Central memory CD4-positive, alpha-beta T cell (primary cell): ENCODE data around the gene GPC5.

Source experiments
- DNase-seq: peaks from one replicate; pipeline ENCODE4 v3.0.0; 2022

The GPC5 gene

DNA sequence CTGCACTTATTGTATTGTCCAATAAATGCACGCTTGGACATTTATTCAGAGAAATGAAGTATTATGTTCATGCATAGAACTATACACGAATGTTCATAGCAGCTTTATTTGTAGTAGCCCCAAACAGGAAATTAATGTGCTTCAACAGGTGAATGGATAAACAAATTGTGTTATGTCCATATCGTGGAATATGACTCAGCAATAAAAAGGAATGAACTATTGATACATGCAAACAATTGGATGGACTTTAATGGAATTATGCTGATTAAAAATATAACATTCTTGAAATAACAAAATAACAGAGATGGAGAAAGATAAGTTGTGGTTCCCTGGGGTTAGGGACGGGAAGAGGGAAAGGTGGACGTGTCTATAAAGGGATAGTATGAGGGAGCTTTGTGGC is 65.9 kb downstream of the GPC5 start:
- no peak for DNase-seq

DNA sequence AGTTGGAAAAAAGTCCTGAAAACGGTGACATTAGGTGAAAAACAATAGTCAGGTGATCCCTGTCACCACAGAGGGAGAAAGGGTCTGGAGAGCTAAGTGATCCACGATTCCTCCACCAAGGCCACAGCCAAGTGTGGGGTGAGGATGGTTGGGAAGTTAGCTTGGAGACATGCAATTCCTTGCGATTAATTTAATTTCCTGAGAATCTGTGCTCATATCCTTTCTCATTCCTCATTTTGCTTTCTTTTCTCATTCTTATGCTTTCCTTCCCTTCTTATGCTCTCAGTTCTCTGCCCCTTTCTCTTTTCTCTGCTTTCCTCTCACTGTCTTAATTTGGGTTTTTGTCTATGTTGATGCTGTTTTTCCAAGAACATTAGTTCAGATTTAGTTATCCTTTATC is 68.8 kb downstream of the GPC5 start:
- no peak for DNase-seq

DNA sequence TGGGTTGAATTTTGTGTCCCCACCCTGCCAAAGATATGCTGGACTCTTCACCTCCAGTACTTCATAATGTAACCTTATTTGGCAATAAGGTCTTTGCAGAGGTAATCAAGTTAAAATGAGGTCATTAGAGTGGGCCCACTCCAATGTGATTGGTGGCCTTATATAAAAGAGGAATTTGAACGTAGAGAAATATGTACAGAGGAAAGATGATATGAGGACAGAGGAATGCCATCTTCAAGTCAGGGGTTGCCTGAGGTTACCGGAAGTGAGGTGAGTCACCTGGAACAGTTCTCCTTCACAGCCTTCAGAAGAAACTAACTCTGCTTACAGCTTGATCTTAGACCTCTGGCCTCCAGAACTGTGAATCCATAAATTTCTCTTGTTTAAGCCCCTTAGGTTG is 69.9 kb downstream of the GPC5 start:
- DNase-seq = no peak

DNA sequence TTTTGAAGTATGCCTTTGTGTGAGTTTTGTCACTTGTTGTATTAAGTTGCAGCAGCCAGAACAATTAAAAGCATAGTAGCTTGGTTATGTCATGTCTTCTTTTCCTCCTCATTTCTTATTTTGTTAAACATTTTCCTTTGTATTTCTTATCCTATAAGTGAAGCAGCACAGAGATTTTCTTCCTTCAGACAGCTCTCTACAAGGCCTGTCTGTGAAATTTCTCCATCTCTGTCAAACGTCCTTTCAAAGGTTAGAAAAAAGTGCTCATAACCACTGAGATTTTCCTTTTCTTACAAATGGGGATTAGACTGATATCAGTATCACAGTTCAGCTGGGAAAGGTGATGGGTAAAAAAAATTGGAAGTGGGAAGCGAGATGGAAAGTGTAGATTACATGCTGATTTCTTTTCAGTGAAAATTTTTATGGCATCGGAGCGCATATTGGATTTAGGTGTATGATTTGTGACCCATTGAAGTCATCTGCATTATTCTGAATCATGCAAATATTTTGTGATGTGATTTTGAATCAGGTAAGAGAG is 71.7 kb downstream of the GPC5 start:
- no peak for DNase-seq

DNA sequence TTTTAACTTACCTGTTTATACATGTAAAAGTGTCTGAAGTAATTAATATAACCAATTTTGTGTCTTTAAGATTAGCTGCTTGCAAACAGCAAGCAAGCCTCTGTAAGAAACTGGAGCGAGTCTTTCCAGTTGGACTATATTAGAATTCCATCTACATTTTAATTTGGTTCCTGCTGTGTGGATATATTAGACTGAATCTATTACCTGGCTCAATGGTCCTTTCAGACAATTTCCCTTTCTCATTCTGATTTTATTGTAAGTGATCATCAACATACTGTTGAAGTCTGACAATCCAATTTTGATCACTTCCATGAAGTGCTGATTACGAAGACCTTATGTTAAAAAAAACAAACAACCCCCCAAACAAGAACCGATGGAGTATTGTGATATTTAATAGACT is 72.3 kb downstream of the GPC5 start:
- DNase-seq = no peak

DNA sequence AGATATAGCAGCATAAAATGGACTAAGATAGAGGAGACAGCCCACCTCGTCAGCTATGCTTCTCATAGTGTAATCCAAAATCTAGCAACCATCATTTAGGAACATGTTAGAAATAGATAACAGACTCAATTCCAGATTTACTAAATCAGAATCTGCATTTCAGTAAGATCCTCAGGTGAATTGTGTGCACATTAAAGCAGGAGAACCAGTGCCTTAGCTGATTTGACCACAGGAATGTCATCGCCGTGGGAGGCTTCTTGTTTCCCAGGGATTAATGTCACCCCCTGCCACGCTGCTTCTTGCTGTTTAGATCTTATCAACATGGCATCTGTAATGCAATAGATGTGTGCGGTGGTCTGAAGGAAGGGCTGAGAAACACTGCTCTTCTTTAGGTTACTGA is 84.0 kb downstream of the GPC5 start:
- no peak for DNase-seq

DNA sequence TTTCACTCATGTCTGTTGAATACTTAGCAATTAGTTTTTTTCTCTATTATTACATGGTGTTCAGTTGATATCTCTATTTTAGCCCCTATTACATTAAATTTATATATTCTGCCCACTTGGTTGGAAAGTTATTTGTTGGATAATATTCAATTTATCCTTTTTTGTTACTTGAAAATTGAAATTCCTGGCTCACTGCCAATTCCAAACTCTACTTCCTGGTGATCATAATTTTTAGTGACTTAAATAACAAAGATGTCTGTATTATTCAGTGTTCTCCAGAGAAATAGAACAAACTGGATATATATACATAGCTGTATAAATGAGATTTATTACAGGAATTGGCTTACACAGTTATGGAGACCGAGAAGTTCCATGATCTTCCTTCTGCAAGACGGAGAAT is 93.6 kb downstream of the GPC5 start:
- DNase-seq = no peak

DNA sequence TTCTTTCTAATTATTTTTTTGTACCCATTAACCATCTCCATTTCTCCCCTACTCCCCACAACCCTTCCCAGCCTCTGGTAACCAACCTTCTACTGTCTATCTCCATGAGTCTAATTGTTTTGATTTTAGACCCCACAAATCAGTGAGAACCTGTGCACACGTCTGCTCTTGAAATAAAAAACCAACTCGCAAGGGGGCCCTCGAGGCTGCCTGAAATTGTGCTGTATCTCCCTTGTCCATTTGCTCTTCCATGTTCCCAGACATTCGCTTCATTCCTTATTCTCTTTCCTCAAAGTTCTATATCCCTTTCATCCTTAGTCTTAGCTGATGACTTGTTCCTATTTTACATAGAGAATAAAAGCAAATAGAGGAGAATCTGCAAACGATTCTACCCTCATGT is 95.0 kb downstream of the GPC5 start:
- no peak for DNase-seq

DNA sequence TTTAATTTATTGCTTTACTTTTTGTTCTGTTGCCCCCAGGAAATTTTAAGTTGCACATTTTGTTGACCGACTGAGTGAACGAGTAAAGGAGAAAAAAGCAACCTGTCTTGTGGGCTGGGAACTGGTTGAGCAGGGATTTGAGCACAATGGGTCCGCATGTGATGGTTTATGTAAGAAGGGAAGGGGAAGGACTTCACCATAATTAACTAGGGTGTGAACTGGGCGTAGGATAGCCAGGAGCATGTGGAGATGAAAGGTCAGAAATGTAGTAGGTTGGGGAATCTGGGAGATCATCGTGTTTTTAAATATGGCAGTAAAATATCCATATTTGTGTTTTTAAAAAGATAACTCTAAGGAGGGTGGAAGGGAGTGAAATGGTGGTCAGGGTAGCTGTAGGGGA is 99.9 kb downstream of the GPC5 start:
- no peak for DNase-seq

DNA sequence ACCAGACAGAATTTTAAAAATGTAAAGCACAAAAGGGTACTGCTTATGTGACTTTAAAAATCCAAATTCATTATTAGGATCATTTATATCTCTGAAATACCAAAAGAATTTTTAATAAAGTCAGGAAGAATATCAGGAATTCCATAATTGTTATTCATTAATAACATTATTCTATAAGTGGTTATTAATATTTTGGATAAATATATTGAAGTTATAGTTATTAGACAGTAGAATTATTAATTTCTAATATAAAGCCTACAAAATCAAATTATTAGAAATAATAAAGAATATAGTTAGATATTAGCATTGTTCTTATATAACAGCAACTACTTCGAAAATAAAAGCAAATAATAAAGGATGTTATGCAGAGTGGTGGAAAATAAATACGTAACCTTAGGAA is 105.8 kb downstream of the GPC5 start:
- DNase-seq = no peak

DNA sequence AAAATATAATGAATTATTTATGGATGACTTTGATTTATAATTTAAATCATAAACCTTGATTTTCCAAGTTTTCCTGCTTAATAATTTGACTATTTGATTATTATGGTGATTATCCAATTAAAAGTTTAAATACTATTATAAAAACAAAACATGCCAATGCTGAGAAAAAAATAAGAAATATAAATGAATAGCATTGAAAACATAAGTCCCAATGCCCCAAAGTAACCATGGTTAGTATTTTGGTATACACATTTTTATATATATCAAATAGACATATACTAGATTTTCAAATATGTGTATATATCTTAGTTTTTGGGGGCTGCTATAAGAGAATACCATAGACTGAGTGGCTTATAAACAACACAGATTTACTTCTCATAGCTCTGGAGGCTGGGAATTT is 108.3 kb downstream of the GPC5 start:
- DNase-seq = no peak

DNA sequence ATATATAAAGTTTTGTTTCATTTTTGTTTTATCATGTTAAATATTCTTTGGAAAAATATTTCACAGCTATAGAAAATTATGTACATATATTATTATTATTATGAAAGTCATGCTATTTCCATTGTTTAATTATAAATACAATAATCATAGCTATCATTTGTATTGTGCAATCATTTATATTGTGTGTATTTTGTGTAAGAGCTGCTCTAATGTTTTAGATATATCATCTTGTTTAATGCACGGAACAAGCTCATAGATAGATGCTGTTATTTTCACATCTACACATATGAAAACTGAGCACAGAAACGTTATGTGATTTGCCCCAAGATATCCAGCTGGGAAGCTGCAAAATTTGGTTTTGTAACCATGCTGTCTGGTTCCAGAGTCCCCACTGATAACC is 111.6 kb downstream of the GPC5 start:
- DNase-seq = no peak

DNA sequence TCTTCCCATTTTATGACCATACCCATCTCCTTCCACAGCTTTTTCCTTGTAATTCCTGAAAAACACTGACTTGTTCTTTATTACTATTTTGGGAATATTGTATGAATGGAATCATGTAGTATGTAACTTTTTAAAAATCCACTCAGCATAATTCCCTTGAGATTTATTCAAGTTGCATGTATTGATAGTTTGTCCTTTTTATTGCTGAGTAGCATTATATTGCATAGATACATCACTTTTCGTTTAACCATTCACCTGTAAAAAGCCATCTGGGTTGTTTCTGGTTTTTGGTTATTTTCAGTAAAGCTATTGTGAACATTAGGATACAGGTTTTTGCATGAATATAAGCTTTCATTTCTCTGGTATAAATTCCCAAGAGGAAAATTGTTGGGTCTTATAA is 115.4 kb downstream of the GPC5 start:
- no peak for DNase-seq

DNA sequence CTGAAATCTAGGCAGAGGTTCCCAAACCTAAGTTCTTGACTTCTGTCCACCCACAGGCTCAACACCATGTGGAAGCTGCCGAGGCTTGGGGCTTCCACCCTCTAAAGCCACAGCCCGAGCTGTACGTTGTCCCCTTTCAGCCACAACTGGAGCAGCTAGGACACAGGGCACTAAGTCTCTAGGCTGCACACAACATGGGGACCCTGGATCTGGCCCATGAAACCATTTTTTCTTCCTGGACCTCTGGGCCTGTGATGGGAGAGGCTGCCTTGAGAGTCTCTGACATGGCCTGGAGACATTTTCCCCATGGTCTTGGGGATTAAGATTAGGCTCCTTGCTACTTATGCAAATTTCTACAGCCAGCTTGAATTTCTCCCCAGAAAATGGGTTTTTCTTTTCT is 118.4 kb downstream of the GPC5 start:
- no peak for DNase-seq

DNA sequence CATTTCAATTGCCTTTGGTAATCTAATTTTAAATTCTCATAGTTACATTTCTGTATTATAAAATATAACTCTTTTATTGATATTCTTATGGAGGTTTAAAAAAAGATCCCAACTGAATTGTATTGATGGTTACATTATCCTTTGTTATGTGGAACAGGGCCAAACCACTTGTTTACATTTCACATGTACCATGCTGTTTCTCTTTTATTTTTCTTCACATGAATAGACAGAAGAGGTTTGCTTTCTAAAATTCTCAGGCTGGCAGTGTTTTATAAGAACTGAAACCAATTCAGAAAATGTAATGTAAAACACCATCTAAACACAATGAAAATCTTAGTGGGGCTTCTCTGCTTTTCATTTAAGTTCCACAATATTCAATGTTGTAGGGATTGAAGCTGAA is 122.5 kb downstream of the GPC5 start:
- DNase-seq = no peak

DNA sequence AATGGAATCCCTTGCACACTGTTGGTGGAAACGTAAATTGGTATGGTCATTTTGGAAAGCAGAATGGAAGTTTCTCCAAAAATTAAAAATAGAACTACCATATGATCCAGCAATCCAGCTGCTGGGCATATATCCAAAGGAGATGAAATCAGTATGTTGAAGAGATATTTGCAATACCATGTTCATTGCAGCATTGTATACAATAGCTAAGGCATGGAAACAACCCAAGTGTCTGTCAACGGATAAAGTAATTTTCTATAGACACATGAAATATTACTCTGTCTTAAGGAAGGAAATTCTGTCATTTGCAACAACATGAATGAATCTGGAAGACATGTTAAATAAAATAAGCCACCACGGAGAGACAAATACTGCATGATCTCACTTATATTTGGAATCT is 124.7 kb downstream of the GPC5 start:
- DNase-seq = no peak

DNA sequence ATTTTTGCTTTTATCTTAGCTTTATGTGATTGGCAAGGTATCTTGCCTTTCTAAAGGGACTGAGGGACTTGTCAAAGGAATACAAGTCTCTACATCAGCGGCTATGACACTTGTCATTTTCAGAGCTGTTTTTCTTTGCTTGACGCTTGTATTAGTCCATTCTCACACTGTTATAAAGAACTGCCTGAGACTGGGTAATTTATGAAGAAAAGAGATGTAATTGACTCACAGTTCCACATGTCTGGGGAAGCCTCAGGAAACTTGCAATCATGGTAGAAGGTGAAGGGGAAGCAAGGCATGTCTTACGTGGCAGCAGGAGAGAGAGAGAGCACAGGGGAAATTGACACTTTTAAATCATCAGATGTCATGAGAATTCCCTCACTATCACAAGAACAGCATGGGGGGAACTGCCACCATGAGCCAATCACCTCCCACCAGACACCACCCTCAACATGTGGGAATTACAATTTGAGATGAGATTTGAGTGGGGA is 128.2 kb downstream of the GPC5 start:
- DNase-seq = no peak

DNA sequence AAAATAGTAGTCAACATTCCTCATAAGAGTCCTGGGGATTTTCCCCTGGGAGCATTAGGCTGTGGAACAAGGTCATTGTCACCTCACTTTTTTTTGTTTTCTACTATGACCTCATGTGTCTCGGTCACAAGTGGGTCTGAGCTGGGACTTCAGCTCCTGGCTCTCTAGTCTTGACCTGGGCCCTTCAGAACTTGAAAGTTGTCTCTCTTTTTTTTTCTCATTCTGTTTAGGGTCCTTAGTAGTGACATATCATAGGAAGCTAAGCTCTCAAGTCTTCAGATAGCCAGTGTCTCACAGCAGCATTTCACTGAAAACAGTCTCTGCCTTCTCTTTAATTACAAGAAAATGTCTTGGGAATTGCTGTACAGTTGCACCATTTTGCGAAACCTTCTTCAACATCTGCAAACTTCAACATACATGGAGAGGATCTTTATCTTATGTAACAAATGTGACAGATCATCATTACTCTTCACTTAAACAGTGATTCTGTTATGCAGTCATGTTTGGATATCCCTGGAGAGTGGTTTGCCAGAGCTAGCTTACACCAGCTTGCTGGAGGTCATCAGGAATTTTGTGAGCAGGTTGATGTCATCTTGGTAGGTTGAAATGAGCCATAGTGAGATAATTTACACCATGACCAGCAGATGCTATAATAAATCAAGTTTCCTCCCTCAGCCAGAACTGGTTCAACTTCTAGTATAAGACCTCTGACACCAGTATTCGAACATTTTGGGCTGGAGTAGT is 131.5 kb downstream of the GPC5 start:
- no peak for DNase-seq

DNA sequence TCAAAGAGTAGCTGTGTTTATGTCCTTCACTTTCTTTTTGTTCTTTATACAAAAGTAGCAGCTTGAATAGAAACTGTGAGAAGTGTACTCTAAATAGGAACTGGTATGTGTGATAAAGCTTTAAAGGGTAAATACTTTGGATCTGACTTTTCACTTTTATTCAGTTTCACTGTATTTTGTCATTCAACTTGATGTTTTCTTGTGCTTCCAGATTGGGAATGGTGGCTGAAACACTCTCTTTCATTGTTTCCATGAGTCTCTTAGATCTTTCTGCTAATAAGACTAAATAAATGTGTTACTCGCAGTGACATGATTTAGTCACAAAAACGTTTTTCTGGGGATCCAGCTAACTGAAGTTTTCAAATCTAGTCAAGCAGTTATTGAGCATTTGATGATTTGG is 133.2 kb downstream of the GPC5 start:
- no peak for DNase-seq

DNA sequence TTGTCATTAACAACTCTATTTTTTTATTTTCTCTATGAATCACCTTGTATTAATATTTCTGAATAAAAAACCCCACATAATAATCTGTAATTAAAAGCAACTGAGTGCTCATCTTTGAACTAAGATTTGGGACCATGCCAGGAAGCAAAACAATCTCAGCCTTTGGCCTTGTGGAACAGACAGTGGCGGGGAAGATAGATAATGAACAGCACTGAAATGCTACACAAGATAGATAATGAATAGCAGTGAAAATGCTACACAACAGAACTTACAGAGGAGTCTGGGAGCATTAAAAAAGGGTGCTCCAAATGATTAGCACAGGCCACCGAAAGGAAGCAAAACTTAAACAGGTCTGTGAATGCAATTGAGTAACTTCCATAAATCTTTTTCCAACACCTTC is 134.9 kb downstream of the GPC5 start:
- DNase-seq = no peak

DNA sequence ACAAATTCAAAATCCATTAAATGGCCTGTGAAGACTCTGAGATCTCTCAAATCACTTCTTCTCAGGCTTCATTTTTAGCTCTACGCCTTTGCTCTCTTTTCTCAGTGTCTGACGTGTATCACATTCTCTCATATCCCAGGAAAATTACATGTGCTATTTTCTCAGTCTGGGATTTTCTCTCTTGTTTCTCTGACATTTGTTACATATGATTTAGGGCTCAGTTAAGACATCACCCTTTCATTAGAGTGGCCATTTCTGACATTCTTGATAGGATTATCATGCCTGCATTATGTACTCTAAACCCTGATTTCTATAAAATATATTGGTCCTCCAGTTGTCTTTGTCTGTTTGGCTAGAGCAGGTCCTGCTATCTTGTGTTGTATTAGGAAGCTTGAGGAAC is 136.6 kb downstream of the GPC5 start:
- DNase-seq = no peak

DNA sequence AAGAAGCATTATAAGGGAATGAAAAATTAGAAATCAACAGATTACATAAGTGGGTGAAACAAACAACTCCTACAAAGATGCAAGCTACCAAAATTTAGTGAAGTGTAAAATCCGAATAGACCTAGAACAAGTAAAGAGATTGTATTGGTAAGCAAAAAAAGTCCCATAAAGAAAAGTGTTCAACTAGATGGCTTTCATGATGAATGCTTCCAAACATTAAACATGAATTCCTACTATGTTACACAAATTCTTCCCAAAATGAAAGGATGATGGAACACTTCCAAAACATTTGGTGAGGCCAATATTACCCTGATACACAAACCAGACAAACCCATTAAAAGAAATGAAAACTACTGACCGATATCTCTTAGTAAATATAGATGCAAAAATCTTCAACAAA is 139.0 kb downstream of the GPC5 start:
- no peak for DNase-seq

DNA sequence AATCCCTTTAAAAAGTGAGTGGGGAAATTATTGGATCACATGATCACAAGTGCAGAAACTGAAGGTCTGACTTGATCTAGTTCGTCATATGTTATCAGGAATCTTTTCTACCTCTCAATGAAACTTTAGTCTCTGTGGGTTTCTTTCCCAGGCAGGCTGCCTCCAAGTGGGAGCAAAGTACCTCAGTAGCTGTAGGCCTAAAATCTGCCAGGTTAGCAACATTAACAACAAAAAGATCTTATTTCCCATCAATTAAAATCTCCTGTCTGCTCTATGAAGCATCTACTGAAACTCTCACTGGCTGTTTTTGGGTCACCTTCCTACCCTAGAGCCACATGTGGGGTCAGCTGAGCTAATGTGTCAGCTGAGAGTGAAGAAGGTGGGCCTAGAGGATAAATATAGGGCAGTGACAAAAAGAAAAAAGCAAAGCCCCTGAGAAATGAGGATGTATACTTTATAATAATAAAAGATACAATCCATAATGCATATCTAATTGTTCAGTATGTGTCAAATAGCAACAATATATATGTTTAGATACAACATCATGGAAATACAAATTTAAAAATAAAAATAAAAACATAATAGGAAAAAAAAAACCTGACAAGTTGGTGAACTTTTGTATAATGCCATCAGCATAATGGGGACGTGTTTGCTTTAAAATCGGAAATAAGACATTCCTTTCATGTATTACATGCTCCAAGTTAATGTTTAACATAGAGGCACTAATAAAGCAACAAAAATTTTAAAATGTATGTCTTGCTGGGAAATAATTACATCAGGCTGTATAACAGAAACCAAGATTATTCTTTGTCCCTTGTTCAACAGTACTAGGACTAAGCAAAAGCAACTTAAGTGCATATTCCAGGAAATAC is 141.1 kb downstream of the GPC5 start:
- no peak for DNase-seq

DNA sequence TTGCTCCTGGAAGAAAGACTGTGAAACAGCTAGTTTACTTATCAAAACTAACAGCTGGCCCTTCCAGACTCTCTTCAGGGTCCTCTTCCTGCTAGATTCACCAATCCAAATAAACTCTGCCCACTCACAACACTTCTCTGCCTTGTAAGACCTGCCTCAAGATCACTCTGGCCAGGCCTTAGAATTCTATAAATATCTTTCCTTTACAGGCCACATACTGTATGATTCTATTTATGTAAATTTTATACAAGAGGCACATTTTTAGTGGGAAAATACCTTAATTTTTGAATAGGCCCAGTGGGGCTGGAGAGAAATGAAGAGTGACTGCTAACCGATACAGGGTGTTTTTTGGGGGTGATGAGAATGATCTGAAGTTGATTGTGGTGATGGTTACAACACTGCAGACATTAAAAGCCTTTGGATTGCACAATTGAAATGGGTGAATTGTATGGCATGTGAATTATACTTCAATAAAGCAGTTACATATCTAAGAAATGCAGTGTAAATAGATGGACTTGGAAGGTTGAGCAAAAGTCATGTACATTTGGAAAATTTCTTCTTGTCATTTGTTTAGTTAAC is 141.8 kb downstream of the GPC5 start:
- no peak for DNase-seq
